Mucosa of descending colon (tissue), 3 donors: Measurements from ENCODE around the gene LRP1B. TPM values are rescaled to one million over a fixed set of nuclear protein-coding genes. Genes with fewer than 3 reads are reported as not detected.
"Not testable (repeated sequence)": the region's sequence is repeated elsewhere in the genome, so short reads cannot be mapped to it uniquely, and the experiment has no call there.

Experiments
- ATAC-seq: fragments of 200-7000 bp; cut with Tn5 transposase; one replicate; pipeline ENCODE4 v1.9.1; 2020; ENCODE audit warnings: mild to moderate bottlenecking, moderate library complexity
- DNase-seq, 3 donors: peaks; one replicate each; pipeline ENCODE4 v3.0.0-alpha.2; 2020
- H3K36me3 ChIP-seq: fragments of 200-600 bp; one replicate; pipeline ENCODE4 v1.8.0; 2021; ENCODE audit warnings: low read depth, mild to moderate bottlenecking
- H3K4me1 ChIP-seq: fragments of 200-600 bp; one replicate; pipeline ENCODE4 v1.8.0; 2021; ENCODE audit warnings: low read depth, mild to moderate bottlenecking
- H3K4me3 ChIP-seq: fragments of 200-600 bp; one replicate; pipeline ENCODE4 v1.8.0; 2021; ENCODE audit warnings: mild to moderate bottlenecking
- H3K9me3 ChIP-seq: fragments of 200-600 bp; one replicate; pipeline ENCODE4 v1.8.0; 2021; ENCODE audit warnings: mild to moderate bottlenecking
- CTCF ChIP-seq: fragments of 200-600 bp; IDR thresholded peaks from one replicate; pipeline ENCODE4 v1.8.0; 2022; ENCODE audit warnings: antibody characterized with exemption, mild to moderate bottlenecking
- intact Hi-C, 2 donors: fragments of 100-400 bp; cut with DNase I in 1 of 2; cut with micrococcal nuclease in 1 of 2; formaldehyde crosslinking; loops; one replicate each; pipeline versions ENCODE4 v1.11.0 to v1.11.1; 2022; cut with DNase I, micrococcal nuclease
- total RNA-seq, 3 donors: library from RNA; stranded (reverse); fragmentation: NEBNext Ultra II Directional in 2 of 3; extraction: Animal tissue kit (Norgen Biotek cat#: 25700) in 2 of 3; gene quantifications; one replicate each; pipeline versions ENCODE4 v1.2.1 to v1.2.4, GENCODE V29; 2021 to 2023
- donor health status: DM: no; HTN: no; CAD: no; lungs with moderate emphysema.
- donor health status: DM: no; HTN: no; CAD: no.
- donor health status: DM: no; HTN: yes; CAD: no.

LRP1B gene
- total RNA-seq, 3 donors from 2014 or later, result 0.12 to 1.6 (median 0.20) TPM

GRCh38 chr2:140658760-140659692 is 1471.8 kb downstream of the LRP1B start:
- ATAC-seq, result peak; percentile 67
- intact Hi-C loops, result no loop called here
- no peak for DNase-seq

GRCh38 chr2:140657657-140658056 is 1473.2 kb downstream of the LRP1B start:
- no peaks in the 10 kb centered on the region for H3K9me3 ChIP-seq
- TF ChIP-seq CTCF, result no peak
- DNase-seq (no peak), ATAC-seq (no peak)
- no peak overlapping the region for H3K4me3 ChIP-seq
- no peaks in the 10 kb centered on the region for H3K36me3 ChIP-seq
- H3K4me1 ChIP-seq, result no peaks in the 10 kb centered on the region
- intact Hi-C loops, result no loop called here

More at GRCh38 chr2:140658760-140659692, 1471.8 kb downstream of the LRP1B start:
- TF ChIP-seq CTCF, result no peak
- Histone ChIP-seq H3K36me3 (no peaks in the 10 kb centered on the region), H3K4me1 (no peaks in the 10 kb centered on the region), H3K9me3 (no peaks in the 10 kb centered on the region), H3K4me3 (no peak overlapping the region)

GRCh38 chr2:140654565-140654964 is 1476.3 kb downstream of the LRP1B start:
- ATAC-seq (no peak), DNase-seq (no peak)
- no peaks in the 10 kb centered on the region for H3K9me3 ChIP-seq
- H3K4me1 ChIP-seq, result no peaks in the 10 kb centered on the region
- intact Hi-C loops, result no loop called here
- no peak for TF ChIP-seq CTCF
- no peaks in the 10 kb centered on the region for H3K36me3 ChIP-seq
- no peak overlapping the region for H3K4me3 ChIP-seq

GRCh38 chr2:140650825-140651224 is 1480.0 kb downstream of the LRP1B start:
- ATAC-seq, result no peak
- H3K36me3 ChIP-seq, result no peaks in the 10 kb centered on the region
- DNase-seq, result no peak
- no peak for TF ChIP-seq CTCF
- no peaks in the 10 kb centered on the region for H3K9me3 ChIP-seq
- no peaks in the 10 kb centered on the region for H3K4me1 ChIP-seq
- intact Hi-C loops, result no loop called here
- H3K4me3 ChIP-seq, result no peak overlapping the region

- H3K4me3 ChIP-seq, H3K9me3 ChIP-seq, H3K36me3 ChIP-seq, intact Hi-C loops, H3K4me1 ChIP-seq, DNase-seq, ATAC-seq: not testable (repeated sequence)
These were observed 1480.7 kb downstream of the LRP1B start for GRCh38 chr2:140650134-140650533.

- Histone ChIP-seq H3K36me3 (no peaks in the 10 kb centered on the region), H3K4me3 (no peak overlapping the region), H3K9me3 (no peaks in the 10 kb centered on the region), H3K4me1 (no peaks in the 10 kb centered on the region)
- no peak for TF ChIP-seq CTCF
- DNase-seq (peak in 1 of 3 donors; percentile 10), ATAC-seq (peak; percentile 47)
- intact Hi-C loops, result no loop called here
These were observed 1482.4 kb downstream of the LRP1B start for GRCh38 chr2:140648393-140648792.
